GM12878 (cell line): ENCODE measurements around the gene LRIG2. TPM values are rescaled to one million over a fixed set of nuclear protein-coding genes. Genes with fewer than 3 reads are reported as not detected.

Experiments used
- ATAC-seq: fragments of 200-7000 bp; cut with Tn5 transposase; 3 replicates; pipeline ENCODE4 v1.9.1; 2020; ENCODE audit warnings: mild to moderate bottlenecking, moderate library complexity
- BruUV-seq: library from RNA; stranded (reverse); fragments of 400-500 nt; replicated peaks from 2 replicates; lab custom pipeline; 2021; lab: Mats Ljungman, UMichigan
- CTCF ChIA-PET: fragments of 300-600 bp; sonication (Branson Sonifier 250); formaldehyde crosslinking; extraction: SDS; loops from one replicate; lab custom pipeline; 2021; ENCODE audit warnings: inconsistent platforms; lab: Yijun Ruan, JAX
- POLR2A ChIA-PET: fragments of 350-600 bp; formaldehyde crosslinking; extraction: SDS; loops from one replicate; lab custom pipeline; 2021; ENCODE audit warnings: inconsistent platforms; lab: Charles Lee
- RAD21 ChIA-PET: fragments of 300-600 bp; sonication (Branson Sonifier 250); formaldehyde crosslinking; loops from one replicate; lab custom pipeline; 2023; ENCODE audit warnings: antibody characterized with exemption; ENCODE audit not compliant: unreplicated experiment; lab: Charles Lee
- SMC1A ChIA-PET: fragments of 300-600 bp; sonication (Branson Sonifier 250); formaldehyde crosslinking; loops from one replicate; lab custom pipeline; 2023; ENCODE audit not compliant: unreplicated experiment, uncharacterized antibody; lab: Charles Lee
- DNase-seq: peaks from one replicate; pipeline ENCODE4 v3.0.0-alpha.2; 2011; ENCODE audit warnings: low read depth, low spot score
- FAIRE-seq: peaks from 3 replicates; lab custom pipeline; 2011; peaks lifted over from hg19 to GRCh38; lab: Jason Lieb, UNC
- H2AFZ ChIP-seq: 2 replicates; pipeline ENCODE4 v1.6.0; 2011; ENCODE audit warnings: low read depth, low read length, control low read depth; ENCODE audit not compliant: control insufficient read depth
- H3K27ac ChIP-seq: 2 replicates; pipeline ENCODE4 v1.5.1; 2011; ENCODE audit warnings: control low read depth; ENCODE audit not compliant: control insufficient read depth, insufficient read depth
- H3K27me3 ChIP-seq, 2 experiments: replicated peaks in 1 of 2; 2 replicates each; pipeline versions ENCODE4 v1.6.0 to v1.6.1; 2011; ENCODE audit warnings: low read length in 1 of 2; ENCODE audit not compliant: control insufficient read depth in 2 of 2, insufficient read depth in 2 of 2
- H3K36me3 ChIP-seq, 2 experiments: 2 replicates each; pipeline ENCODE4 v1.5.1; 2011; ENCODE audit warnings: low read length in 1 of 2; ENCODE audit not compliant: control insufficient read depth in 2 of 2, insufficient read depth in 2 of 2
- H3K4me1 ChIP-seq: 2 replicates; pipeline ENCODE4 v1.6.1; 2011; ENCODE audit warnings: mild to moderate bottlenecking, low read length, moderate library complexity, mixed read lengths; ENCODE audit not compliant: control insufficient read depth, insufficient read depth
- H3K4me2 ChIP-seq: 2 replicates; pipeline ENCODE4 v1.6.0; 2011; ENCODE audit warnings: control low read depth; ENCODE audit not compliant: control insufficient read depth, insufficient read depth
- H3K4me3 ChIP-seq: fragments of 200-600 bp; sonication (generic); 2 replicates; pipeline ENCODE4 v1.5.1; 2016
- H3K79me2 ChIP-seq: 2 replicates; pipeline ENCODE4 v1.6.0; 2011; ENCODE audit warnings: low read length; ENCODE audit not compliant: control insufficient read depth, insufficient read depth
- H3K9ac ChIP-seq: 2 replicates; pipeline ENCODE4 v1.8.0; 2011; ENCODE audit warnings: low read length, control low read depth, mixed read lengths; ENCODE audit not compliant: control insufficient read depth, insufficient read depth
- H3K9me3 ChIP-seq: replicated peaks from 3 replicates; pipeline ENCODE4 v1.5.1; 2011; ENCODE audit warnings: mild to moderate bottlenecking, low read length; ENCODE audit not compliant: control insufficient read depth, insufficient read depth
- H4K20me1 ChIP-seq: 2 replicates; pipeline ENCODE4 v1.6.0; 2011; ENCODE audit not compliant: control insufficient read depth, insufficient read depth
- CBFB ChIP-seq: IDR thresholded peaks from 2 replicates; pipeline ENCODE4 v1.6.1; 2016; ENCODE audit warnings: antibody characterized with exemption, low read depth
- CBX3 ChIP-seq: fragments of 200-600 bp; sonication (generic); IDR thresholded peaks from 2 replicates; pipeline ENCODE4 v1.6.1; 2016; ENCODE audit warnings: low read depth, borderline replicate concordance
- EP300 ChIP-seq, 2 experiments: fragments of 150-350 bp in 1 of 2; IDR thresholded peaks; 2 replicates each; pipeline ENCODE4 v1.6.1; 2011 to 2012; ENCODE audit warnings: low read depth in 2 of 2, low read length in 2 of 2, borderline replicate concordance in 1 of 2, improper control_type of control experiment in 1 of 2, inconsistent platforms in 1 of 2; ENCODE audit not compliant: control insufficient read depth in 1 of 2
- FOXK2 ChIP-seq: fragments of 450-650 bp; IDR thresholded peaks from 2 replicates; pipeline ENCODE4 v1.6.1; 2017; ENCODE audit warnings: mild to moderate bottlenecking, moderate library complexity
- GATAD2B ChIP-seq: fragments of 450-650 bp; conservative IDR thresholded peaks from 2 replicates; pipeline ENCODE4 v1.6.1; 2017; ENCODE audit warnings: low read depth, mild to moderate bottlenecking, moderate library complexity
- KDM1A ChIP-seq: fragments of 200-600 bp; sonication (generic); IDR thresholded peaks from 2 replicates; pipeline ENCODE4 v1.6.1; 2016; ENCODE audit warnings: borderline replicate concordance
- MEF2B ChIP-seq: fragments of 450-650 bp; IDR thresholded peaks from 2 replicates; pipeline ENCODE4 v1.6.1; 2018; ENCODE audit warnings: mild to moderate bottlenecking, moderate library complexity; ENCODE audit not compliant: partially characterized antibody, poor library complexity, severe bottlenecking
- PML ChIP-seq: IDR thresholded peaks from 2 replicates; pipeline ENCODE4 v1.6.1; 2012; ENCODE audit warnings: low read length, inconsistent platforms
- POLR2A ChIP-seq: IDR thresholded peaks from 2 replicates; pipeline ENCODE4 v1.6.1; 2011; ENCODE audit warnings: low read depth, mild to moderate bottlenecking, low read length
- RAD51 ChIP-seq: fragments of 450-650 bp; IDR thresholded peaks from 2 replicates; pipeline ENCODE4 v1.6.1; 2016; ENCODE audit warnings: moderate library complexity, mild to moderate bottlenecking, inconsistent platforms
- SIN3A ChIP-seq: IDR thresholded peaks from 2 replicates; pipeline ENCODE4 v1.6.1; 2012; ENCODE audit warnings: low read depth, low read length, improper control_type of control experiment
- USF1 ChIP-seq: IDR thresholded peaks from 2 replicates; pipeline ENCODE4 v1.6.1; 2011; ENCODE audit warnings: borderline replicate concordance, low read depth, mild to moderate bottlenecking, moderate library complexity, mixed read lengths, low read length; ENCODE audit not compliant: insufficient read depth; ENCODE audit errors: extremely low read length
- ZBED1 ChIP-seq: IDR thresholded peaks from 2 replicates; pipeline ENCODE4 v1.6.1; 2016; ENCODE audit warnings: borderline replicate concordance
- ZNF217 ChIP-seq: fragments of 450-650 bp; IDR thresholded peaks from 2 replicates; pipeline ENCODE4 v1.6.1; 2017; ENCODE audit warnings: antibody characterized with exemption, mild to moderate bottlenecking
- WGBS: methylation state at CpG from one replicate; pipeline ENCODE4 v1.1.6; 2016; ENCODE audit warnings: low lambda C conversion rate; ENCODE audit not compliant: insufficient replicate concordance, insufficient coverage; ENCODE audit errors: missing lambda C conversion rate; 5-methylcytosine and 5-hydroxymethylcytosine counted together
- in situ Hi-C: fragments of 300-500 bp; cut with MboI; formaldehyde crosslinking; loops from 9 replicates; pipeline ENCODE4 v1.14.3; 2018; ENCODE audit warnings: mixed read lengths
- intact Hi-C: fragments of 100-400 bp; cut with micrococcal nuclease; formaldehyde crosslinking; loops from one replicate; pipeline ENCODE4 v1.14.2; 2022; ENCODE audit not compliant: unreplicated experiment
- polyA plus RNA-seq, 11 experiments: library from polyadenylated mRNA; depleted of rRNA in 4 of 11; unstranded in 6 of 11; stranded (reverse) in 5 of 11; fragments of >200 nt; fragmentation: Nextera tagmentation in 4 of 11; fragmentation: Illumina TruSeq in 1 of 11; extraction: Ambion mirVana in 4 of 11; extraction: Trizol in 1 of 11; gene quantifications; 1 replicate in 1 of 11; 2 replicates in 10 of 11; pipeline versions ENCODE4 v1.2.1 to v1.2.3, GENCODE V29; 2011 to 2016; ENCODE audit warnings: inconsistent platforms in 2 of 11, missing spikeins in 2 of 11, low read depth in 1 of 11
- total RNA-seq, 4 experiments: library from RNA; depleted of rRNA in 3 of 4; stranded (reverse); fragments of >200 nt in 3 of 4; fragmentation: Illumina TruSeq in 1 of 4; extraction: Trizol in 1 of 4; gene quantifications; 2 replicates each; pipeline versions ENCODE4 v1.2.1 to v1.2.3, GENCODE V29; 2013 to 2021

LRIG2 gene
- total and polyA plus RNA-seq, 10 of the 15 experiments (the other 5 are each of a cell fraction or from before 2014, with no cell fraction given) = 0.77 to 11.8 (median 5.1) TPM

GRCh38 chr1:113126207-113126606, 53.2 kb downstream of the LRIG2 start:
- ATAC-seq = no peak
- CTCF ChIA-PET = no interaction called here
- intact Hi-C loops (no loop called here), in situ Hi-C loops (no loop called here)
- no peaks in the 10 kb centered on the region for H3K27me3 ChIP-seq
- RAD21 ChIA-PET = no interaction called here
- TF ChIP-seq CBX3 = no peak
- TF ChIP-seq CBFB = no peak
- TF ChIP-seq SIN3A = no peak
- no peak for TF ChIP-seq MEF2B
- no peak for TF ChIP-seq EP300 (IDR thresholded peaks at IDR 0.05; ENCODE audit: borderline replicate concordance in 1 of 2, control insufficient read depth in 1 of 2, low read depth in 2 of 2, low read length in 2 of 2)
- H3K4me1 ChIP-seq = no peaks in the 10 kb centered on the region; the same call in 1 of the 2 replicates
- no peak overlapping the region for H3K27ac ChIP-seq
- H2AFZ ChIP-seq = no peak overlapping the region
- H3K36me3 ChIP-seq = peaks cover 4 to 17% of the 10 kb centered on the region in 2 experiments; a peak in 3 of 4 replicates
- POLR2A ChIA-PET = no interaction called here
- no peak overlapping the region for H3K4me2 ChIP-seq
- SMC1A ChIA-PET = no interaction called here
- WGBS = 100% methylated on average over 2 of the region's 2 CpGs
- no peak overlapping the region for H3K9ac ChIP-seq
- H3K9me3 ChIP-seq = no peaks in the 10 kb centered on the region
- no peaks in the 10 kb centered on the region for H3K79me2 ChIP-seq
- no peaks in the 10 kb centered on the region for H4K20me1 ChIP-seq
- no peak overlapping the region for H3K4me3 ChIP-seq
- no peak for FAIRE-seq
- BruUV-seq = no TSS peak
- DNase-seq = no peak

GRCh38 chr1:113128116-113128515, 55.1 kb downstream of the LRIG2 start:
- WGBS = 98% methylated on average over 2 of the region's 2 CpGs
- POLR2A ChIA-PET = no interaction called here
- BruUV-seq = no TSS peak
- no peaks in the 10 kb centered on the region for H4K20me1 ChIP-seq
- TF ChIP-seq ZBED1 (no peak), USF1 (no peak), ZNF217 (no peak), POLR2A (no peak), SIN3A (no peak), PML (no peak), KDM1A (no peak), RAD51 (no peak), FOXK2 (no peak), GATAD2B (no peak)
- TF ChIP-seq, all 136 proteins: peak for 0
- in situ Hi-C loops (no loop called here), intact Hi-C loops (no loop called here)
- Histone ChIP-seq H3K9ac (no peak overlapping the region), H3K36me3 (peaks cover 4 to 16% of the 10 kb centered on the region in 2 experiments; a peak in 3 of 4 replicates), H3K27ac (no peak overlapping the region), H3K9me3 (no peaks in the 10 kb centered on the region), H3K4me2 (no peak overlapping the region), H3K79me2 (no peaks in the 10 kb centered on the region), H3K4me3 (no peak overlapping the region), H2AFZ (no peak overlapping the region), H3K4me1 (peaks cover 4% of the 10 kb centered on the region), H3K27me3 (no peaks in the 10 kb centered on the region)
- DNase-seq = no peak
- no peak for FAIRE-seq
- ChIA-PET RAD21 (no interaction called here), SMC1A (no interaction called here), CTCF (no interaction called here)
- no peak for ATAC-seq
